Stimulated activated CD8-positive, alpha-beta memory T cell treated with anti-CD3 and anti-CD28 coated beads, Interleukin-4, amount 100 ng/mL, for 1 hour (primary cell): ENCODE results near the gene TMEM38A.
"Not testable (repeated sequence)": the region's sequence is repeated elsewhere in the genome, so short reads cannot be mapped to it uniquely, and the experiment has no call there.

ENCODE experiments used
- DNase-seq, 2 donors: peaks; one replicate each; pipeline ENCODE4 v3.0.0-alpha.2; 2020; ENCODE audit warnings: low read depth in 2 of 2, low spot score in 1 of 2

TMEM38A gene

DNA sequence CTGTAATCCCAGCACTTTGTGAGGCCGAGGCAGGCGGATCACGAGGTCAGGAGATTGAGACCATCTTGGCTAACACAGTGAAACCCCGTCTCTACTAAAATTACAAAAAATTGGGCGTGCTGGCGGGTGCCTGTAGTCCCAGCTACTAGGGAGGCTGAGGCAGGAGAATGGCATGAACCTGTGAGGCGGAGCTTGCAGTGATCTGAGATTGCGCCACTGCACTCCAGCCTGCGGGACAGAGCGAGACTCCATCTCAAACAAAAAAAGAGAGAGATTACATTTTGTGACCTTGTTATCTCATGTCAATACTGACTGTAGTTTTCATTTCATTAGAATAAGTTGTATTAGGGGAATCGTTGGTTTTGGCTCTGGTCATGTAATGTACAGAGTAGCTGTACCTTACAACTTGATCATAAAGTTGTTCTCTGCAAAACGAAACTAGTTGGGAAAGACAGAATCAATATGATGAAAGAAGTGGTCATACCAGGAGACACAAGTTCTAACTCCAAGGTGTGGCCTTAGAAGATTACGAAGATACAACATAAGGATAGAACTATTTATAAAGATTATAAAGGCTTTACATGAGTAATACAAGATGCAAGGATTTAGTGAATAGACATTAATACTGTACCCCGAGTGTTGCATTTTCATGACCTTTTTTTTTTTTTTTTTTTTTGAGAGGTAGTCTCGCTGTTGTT lies 15.3 kb downstream of the TMEM38A start:
- DNase-seq: no peak

- no peak for DNase-seq
Observed at GRCh38 chr19:16677055-16677454, 16.1 kb downstream of the TMEM38A start.

GRCh38 chr19:16678498-16678897 lies 17.6 kb downstream of the TMEM38A start:
- no peak for DNase-seq

DNA sequence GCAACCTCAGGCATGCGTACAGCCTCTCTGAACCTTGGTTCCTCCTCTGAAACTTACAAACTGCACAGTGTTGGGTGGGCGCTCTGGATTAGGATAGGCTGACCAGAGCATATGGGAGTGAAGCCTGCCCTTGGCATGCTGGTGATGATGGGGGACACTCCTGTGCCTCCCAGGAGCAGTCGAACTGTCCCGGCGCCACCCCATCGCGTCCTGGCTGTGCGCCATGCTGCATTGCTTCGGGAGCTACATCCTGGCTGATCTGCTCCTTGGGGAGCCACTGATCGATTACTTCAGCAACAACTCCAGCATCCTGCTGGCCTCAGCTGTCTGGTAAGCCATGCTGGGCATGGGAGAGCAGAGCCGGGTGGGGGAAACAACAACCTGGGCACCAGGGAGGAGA lies 18.9 kb downstream of the TMEM38A start:
- no peak for DNase-seq

DNA sequence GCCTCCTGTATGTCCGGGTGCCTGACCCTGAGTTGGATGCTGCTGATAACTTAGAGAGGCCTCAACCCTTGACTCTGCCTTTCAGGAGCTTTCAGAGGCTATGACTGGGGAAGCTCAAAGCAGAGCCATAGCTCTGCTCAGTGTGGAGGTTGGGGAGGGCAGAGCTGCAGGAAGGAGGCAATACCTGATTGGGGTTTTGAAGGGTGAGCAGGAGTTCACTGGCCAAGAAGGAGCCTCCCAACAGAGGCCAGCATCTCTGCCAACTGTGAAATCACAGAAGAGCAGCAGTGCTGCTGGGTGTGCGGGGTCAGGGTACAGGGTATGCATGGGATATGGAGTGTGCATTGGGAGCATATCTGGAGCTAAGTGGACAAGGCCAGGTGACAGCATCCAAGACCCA lies 21.6 kb downstream of the TMEM38A start:
- no peak for DNase-seq

GRCh38 chr19:16684216-16684615 lies 23.3 kb downstream of the TMEM38A start:
- no peak for DNase-seq

DNA sequence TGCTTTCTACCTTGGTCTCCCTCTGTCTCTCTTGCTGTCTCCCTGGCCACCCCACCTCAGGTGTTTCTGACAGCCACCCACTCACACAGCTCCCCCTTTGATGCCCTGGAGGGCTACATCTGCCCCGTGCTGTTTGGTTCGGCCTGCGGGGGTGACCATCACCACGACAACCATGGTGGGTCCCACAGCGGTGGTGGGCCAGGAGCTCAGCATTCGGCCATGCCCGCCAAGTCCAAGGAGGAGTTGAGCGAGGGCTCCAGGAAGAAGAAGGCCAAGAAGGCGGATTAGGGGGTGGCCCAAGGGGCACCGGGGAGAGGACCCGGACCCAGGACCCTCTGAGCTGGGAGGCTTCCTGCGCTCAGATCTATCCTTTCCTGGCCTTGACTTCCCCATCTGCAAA lies 27.1 kb downstream of the TMEM38A start:
- DNase-seq: no peak

- DNase-seq: no peak
Observed at GRCh38 chr19:16698914-16699313, 38.0 kb downstream of the TMEM38A start.

GRCh38 chr19:16702123-16702522 lies 41.2 kb downstream of the TMEM38A start:
- DNase-seq: no peak

- no peak for DNase-seq
Observed at GRCh38 chr19:16703677-16704076, 42.7 kb downstream of the TMEM38A start.

DNA sequence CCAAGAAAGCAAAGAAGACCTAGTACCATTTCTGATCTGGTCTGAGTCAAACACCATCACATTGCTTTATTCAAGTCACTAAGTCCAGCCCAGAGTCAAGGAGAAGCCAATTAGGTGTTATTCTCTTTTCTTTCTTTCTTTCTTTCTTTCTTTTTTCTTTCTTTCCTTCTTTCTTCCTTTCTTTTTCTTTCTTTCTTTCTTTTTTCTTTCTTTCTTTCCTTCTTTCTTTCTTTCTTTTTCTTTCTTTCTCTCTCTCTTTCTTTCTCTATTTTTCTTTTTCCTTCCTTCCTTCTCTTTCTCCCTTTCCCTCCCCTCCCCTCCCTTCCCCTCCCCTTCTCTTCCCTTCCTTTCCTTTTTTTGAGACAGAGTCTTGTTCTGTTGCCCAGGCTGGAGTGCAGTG lies 49.9 kb downstream of the TMEM38A start:
- not testable (repeated sequence) for DNase-seq

- not testable (repeated sequence) for DNase-seq
Observed at GRCh38 chr19:16712295-16712694, 51.4 kb downstream of the TMEM38A start.

- DNase-seq: peak in 1 of 2 donors; percentile 14
Observed at GRCh38 chr19:16714702-16715287, 53.9 kb downstream of the TMEM38A start.

DNA sequence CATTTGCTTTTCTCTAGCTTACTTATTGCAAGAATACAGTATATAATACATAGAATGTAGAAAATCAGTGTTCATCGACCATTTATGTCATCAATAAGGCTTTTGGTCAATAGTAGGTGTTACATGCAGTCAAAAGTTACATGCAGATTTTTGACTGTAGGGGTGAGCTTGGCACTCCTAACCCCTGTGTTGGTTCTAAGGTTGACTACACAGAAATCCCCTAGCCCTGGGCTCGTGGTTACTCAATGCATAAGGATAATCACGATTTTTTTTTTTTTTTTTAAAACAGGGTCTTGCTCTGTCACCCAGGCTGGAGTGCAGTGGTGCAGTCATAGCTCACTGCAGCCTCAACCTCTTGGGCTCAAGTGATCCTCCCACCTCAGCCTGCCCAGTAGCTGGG lies 54.7 kb downstream of the TMEM38A start:
- no peak for DNase-seq

DNA sequence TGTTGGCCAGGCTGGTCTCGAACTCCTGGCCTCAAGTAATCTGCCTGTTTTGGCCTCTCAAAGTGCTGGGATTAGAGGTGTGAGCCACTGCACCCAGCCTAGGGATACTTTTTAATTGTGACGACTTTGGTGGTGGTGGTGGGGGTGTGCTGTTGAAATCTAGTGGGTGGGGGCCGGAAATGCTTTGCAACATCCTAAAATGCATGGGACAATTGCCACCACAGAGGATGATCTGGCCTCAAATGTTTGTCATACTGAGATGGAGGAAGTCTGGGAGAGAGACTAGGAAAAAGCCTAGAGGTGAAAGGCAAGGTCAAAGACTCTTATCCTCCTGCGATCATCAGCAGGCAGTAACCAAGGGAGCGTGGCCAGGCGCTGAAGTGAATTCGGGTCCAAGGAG lies 60.1 kb downstream of the TMEM38A start:
- DNase-seq: no peak

GRCh38 chr19:16722591-16722990 lies 61.7 kb downstream of the TMEM38A start:
- no peak for DNase-seq

GRCh38 chr19:16726916-16727315 lies 66.0 kb downstream of the TMEM38A start:
- DNase-seq: no peak

DNA sequence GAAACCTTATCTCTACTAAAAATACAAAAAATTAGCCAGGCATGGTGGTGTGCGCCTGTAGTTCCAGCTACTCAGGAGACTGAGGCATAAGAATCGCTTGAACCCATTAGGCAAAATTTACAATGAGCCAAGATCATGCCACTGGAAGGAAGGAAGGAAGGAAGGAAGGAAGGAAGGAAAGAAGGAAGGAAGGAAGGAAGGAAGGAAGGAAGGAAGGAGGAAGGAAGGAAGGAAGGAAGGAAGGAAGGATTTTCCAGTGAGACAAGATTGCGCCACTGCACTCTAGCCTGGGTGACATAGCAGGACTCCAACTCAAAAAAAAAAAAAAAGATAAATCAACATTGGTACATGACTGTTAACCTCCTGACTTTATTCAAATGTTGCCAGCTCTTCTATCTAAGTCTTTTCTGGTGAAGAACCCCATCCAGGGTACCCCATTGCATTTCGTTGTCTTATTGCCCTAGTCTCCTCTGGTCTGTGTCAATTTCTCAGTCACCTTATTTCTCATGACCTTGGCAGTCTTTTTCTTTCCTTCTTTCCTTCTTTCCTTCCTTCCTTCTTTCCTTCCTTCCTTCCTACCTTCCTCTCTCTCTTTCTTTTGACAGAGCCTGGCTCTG lies 74.8 kb downstream of the TMEM38A start:
- DNase-seq: not testable (repeated sequence)

DNA sequence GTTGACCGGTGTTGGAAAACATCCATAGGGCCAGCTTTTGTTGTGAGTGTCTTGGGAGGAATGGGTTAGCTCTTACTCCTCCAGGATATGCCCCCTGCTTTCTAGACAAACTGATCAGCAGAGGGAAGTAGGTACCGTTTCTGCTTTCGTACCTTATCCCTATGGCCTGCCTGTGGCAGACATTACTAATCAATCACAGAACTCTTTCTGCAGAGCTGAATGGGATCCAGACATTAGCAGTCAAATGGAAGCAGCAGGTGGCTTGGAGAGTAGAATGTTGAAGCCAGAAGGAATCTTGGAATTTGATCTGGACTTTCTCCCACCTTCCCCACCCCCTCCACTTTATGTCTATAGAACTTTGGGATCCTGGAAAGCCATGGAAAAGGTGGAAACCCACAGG lies 75.8 kb downstream of the TMEM38A start:
- DNase-seq: no peak

- no peak for DNase-seq
Observed at GRCh38 chr19:16737911-16738310, 77.0 kb downstream of the TMEM38A start.

GRCh38 chr19:16739546-16739945 lies 78.6 kb downstream of the TMEM38A start:
- no peak for DNase-seq
